H1 (cell line): ENCODE data around the gene SLC2A1. TPM values are rescaled to one million over a fixed set of nuclear protein-coding genes. Genes with fewer than 3 reads are reported as not detected.

Experiments used
- CTCF ChIA-PET: fragments of 300-600 bp; sonication (Branson Sonifier 250); formaldehyde crosslinking; loops from one replicate; lab custom pipeline; 2021; ENCODE audit not compliant: partially characterized antibody; lab: Charles Lee
- POLR2A ChIA-PET: fragments of 300-600 bp; sonication (Branson Sonifier 250); formaldehyde crosslinking; loops from one replicate; lab custom pipeline; 2021; ENCODE audit warnings: inconsistent platforms; ENCODE audit not compliant: partially characterized antibody; lab: Charles Lee
- DNase-seq, 2 experiments: peaks; one replicate each; pipeline versions ENCODE4 v3.0.0 to v3.0.0-alpha.2; 2010 to 2022; ENCODE audit warnings: low spot score in 2 of 2, low read depth in 1 of 2, mixed read lengths in 1 of 2
- FAIRE-seq: peaks from 2 replicates; lab custom pipeline; 2011; peaks lifted over from hg19 to GRCh38; lab: Jason Lieb, UNC
- H2AFZ ChIP-seq: 2 replicates; pipeline ENCODE4 v1.8.1; 2012; ENCODE audit warnings: low read length, inconsistent platforms
- H2AK5ac ChIP-seq: 2 replicates; pipeline ENCODE4 v1.6.1; 2013; ENCODE audit warnings: low read depth, low read length
- H2BK120ac ChIP-seq: replicated peaks from 2 replicates; pipeline ENCODE3; 2013; ENCODE audit warnings: low read depth, low read length, inconsistent platforms
- H2BK12ac ChIP-seq: 2 replicates; pipeline ENCODE4 v1.6.1; 2013; ENCODE audit warnings: low read depth, low read length
- H2BK15ac ChIP-seq: 2 replicates; pipeline ENCODE4 v1.6.1; 2013; ENCODE audit warnings: low read length
- H2BK20ac ChIP-seq: 2 replicates; pipeline ENCODE4 v1.6.1; 2013; ENCODE audit warnings: low read length
- H2BK5ac ChIP-seq: 2 replicates; pipeline ENCODE4 v1.6.1; 2013; ENCODE audit warnings: low read depth, low read length
- H3K14ac ChIP-seq: 2 replicates; pipeline ENCODE4 v1.6.1; 2013; ENCODE audit warnings: inconsistent platforms; ENCODE audit not compliant: insufficient read length
- H3K18ac ChIP-seq: 2 replicates; pipeline ENCODE4 v1.6.1; 2013; ENCODE audit warnings: low read length; ENCODE audit errors: extremely low read depth
- H3K23ac ChIP-seq: 2 replicates; pipeline ENCODE4 v1.6.1; 2013; ENCODE audit warnings: inconsistent platforms; ENCODE audit not compliant: insufficient read length
- H3K23me2 ChIP-seq: 2 replicates; pipeline ENCODE4 v1.6.1; 2013; ENCODE audit warnings: low read depth, low read length
- H3K27ac ChIP-seq: 2 replicates; pipeline ENCODE4 v1.6.1; 2011; ENCODE audit warnings: low read depth, low read length, inconsistent platforms
- H3K27me3 ChIP-seq, 4 experiments: replicated peaks in 1 of 4; 1 replicate in 1 of 4; 2 replicates in 3 of 4; pipeline versions ENCODE4 v1.6.1 to v1.8.1; 2011 to 2013; ENCODE audit warnings: low read length in 3 of 4, mild to moderate bottlenecking in 3 of 4, inconsistent platforms in 2 of 4, mixed read lengths in 2 of 4, moderate library complexity in 1 of 4; ENCODE audit not compliant: control insufficient read depth in 3 of 4, insufficient read depth in 3 of 4; ENCODE audit errors: extremely low read depth in 1 of 4
- H3K36me3 ChIP-seq, 4 experiments: 2 replicates each; pipeline versions ENCODE4 v1.6.1 to v1.8.1; 2011 to 2013; ENCODE audit warnings: mild to moderate bottlenecking in 4 of 4, low read length in 3 of 4, moderate library complexity in 2 of 4, control low read depth in 1 of 4, inconsistent platforms in 1 of 4; ENCODE audit not compliant: insufficient read depth in 4 of 4, control insufficient read depth in 2 of 4
- H3K4ac ChIP-seq: replicated peaks from 2 replicates; pipeline ENCODE3; 2013; ENCODE audit warnings: low read length, low read depth, mixed read lengths, inconsistent platforms; ENCODE audit not compliant: insufficient read length
- H3K4me1 ChIP-seq, 4 experiments: replicated peaks in 1 of 4; 1 replicate in 1 of 4; 2 replicates in 3 of 4; pipeline versions ENCODE4 v1.6.1 to v1.8.1; 2011 to 2013; ENCODE audit warnings: low read length in 3 of 4, inconsistent platforms in 2 of 4, mixed read lengths in 1 of 4; ENCODE audit not compliant: insufficient read depth in 4 of 4, control insufficient read depth in 3 of 4
- H3K4me2 ChIP-seq, 2 experiments: 2 replicates each; pipeline versions ENCODE4 v1.6.1 to v1.8.1; 2011 to 2013; ENCODE audit warnings: low read depth in 2 of 2, low read length in 2 of 2, control low read depth in 1 of 2, inconsistent platforms in 1 of 2, mild to moderate bottlenecking in 1 of 2; ENCODE audit not compliant: insufficient read depth in 1 of 2
- H3K4me3 ChIP-seq, 4 experiments: fragments of 200-600, 300-600 bp in 1 of 4; sonication (generic), shearing (Covaris generic), sonication (Bioruptor Twin) in 1 of 4; 2 replicates each; pipeline versions ENCODE4 v1.5.1 to v1.8.1; 2011 to 2016; ENCODE audit warnings: low read length in 4 of 4, low read depth in 3 of 4, control low read depth in 2 of 4, inconsistent platforms in 2 of 4, mild to moderate bottlenecking in 2 of 4, mixed read lengths in 1 of 4, moderate library complexity in 1 of 4; ENCODE audit not compliant: insufficient read depth in 2 of 4; ENCODE audit errors: extremely low read depth in 1 of 4
- H3K56ac ChIP-seq: replicated peaks from 2 replicates; pipeline ENCODE3; 2013; ENCODE audit warnings: low read depth, mild to moderate bottlenecking, mixed read lengths, low read length, inconsistent platforms; ENCODE audit not compliant: insufficient read length
- H3K79me1 ChIP-seq: 2 replicates; pipeline ENCODE4 v1.6.1; 2013; ENCODE audit warnings: low read depth, low read length, control low read depth
- H3K79me2 ChIP-seq, 2 experiments: 2 replicates each; pipeline versions ENCODE4 v1.6.1 to v1.8.1; 2012 to 2013; ENCODE audit warnings: low read length in 2 of 2, mild to moderate bottlenecking in 2 of 2, inconsistent platforms in 1 of 2; ENCODE audit not compliant: insufficient read depth in 2 of 2, control insufficient read depth in 1 of 2
- H3K9ac ChIP-seq, 4 experiments: replicated peaks in 1 of 4; 1 replicate in 1 of 4; 2 replicates in 3 of 4; pipeline versions ENCODE4 v1.6.1 to v1.8.1; 2011 to 2013; ENCODE audit warnings: low read depth in 3 of 4, low read length in 3 of 4, control low read depth in 2 of 4, mild to moderate bottlenecking in 2 of 4, moderate library complexity in 2 of 4, inconsistent platforms in 1 of 4; ENCODE audit errors: extremely low read depth in 1 of 4
- H3K9me3 ChIP-seq, 2 experiments: 2 replicates each; pipeline versions ENCODE4 v1.6.1 to v1.8.1; 2012 to 2013; ENCODE audit warnings: mild to moderate bottlenecking in 2 of 2, moderate library complexity in 2 of 2, control low read depth in 1 of 2, inconsistent platforms in 1 of 2, low read depth in 1 of 2, low read length in 1 of 2, mixed read lengths in 1 of 2; ENCODE audit not compliant: insufficient read depth in 2 of 2
- H4K20me1 ChIP-seq, 2 experiments: replicated peaks in 1 of 2; 2 replicates each; pipeline versions ENCODE3 to v1.8.1; 2011 to 2013; ENCODE audit warnings: inconsistent platforms in 2 of 2, low read length in 2 of 2, mild to moderate bottlenecking in 1 of 2; ENCODE audit not compliant: insufficient read depth in 2 of 2, control insufficient read depth in 1 of 2
- H4K5ac ChIP-seq: 2 replicates; pipeline ENCODE4 v1.6.1; 2013; ENCODE audit warnings: low read length, low read depth, mixed read lengths, inconsistent platforms; ENCODE audit not compliant: insufficient read length
- H4K8ac ChIP-seq: 2 replicates; pipeline ENCODE4 v1.8.0; 2013; ENCODE audit warnings: mild to moderate bottlenecking, moderate library complexity, low read length, inconsistent platforms; ENCODE audit not compliant: insufficient read depth; ENCODE audit errors: extremely low read depth
- H4K91ac ChIP-seq: replicated peaks from 2 replicates; pipeline ENCODE3; 2013; ENCODE audit warnings: low read length, mixed read lengths, inconsistent platforms; ENCODE audit not compliant: insufficient read length
- ATF2 ChIP-seq: IDR thresholded peaks from 2 replicates; pipeline ENCODE4 v1.6.1; 2012; ENCODE audit warnings: low read length, inconsistent platforms
- BCL11A ChIP-seq, 2 experiments: IDR thresholded peaks; one replicate each; pipeline ENCODE4 v1.6.1; 2011; ENCODE audit warnings: low read depth in 2 of 2, low read length in 2 of 2, mild to moderate bottlenecking in 2 of 2
- CHD1 ChIP-seq: IDR thresholded peaks from 2 replicates; pipeline ENCODE4 v1.6.1; 2012; ENCODE audit warnings: low read depth, low read length, improper control_type of control experiment
- FOSL1 ChIP-seq: IDR thresholded peaks from 2 replicates; pipeline ENCODE4 v1.6.1; 2011; ENCODE audit warnings: mild to moderate bottlenecking, low read depth, low read length, moderate library complexity; ENCODE audit not compliant: insufficient read depth
- HDAC6 ChIP-seq: IDR thresholded peaks from one replicate; pipeline ENCODE4 v1.7.1; 2012; ENCODE audit warnings: low read depth, mild to moderate bottlenecking, inconsistent platforms, low read length, moderate library complexity
- KDM1A ChIP-seq: fragments of 200-600, 300-600 bp; sonication (generic); IDR thresholded peaks from 2 replicates; pipeline ENCODE4 v1.7.1; 2016; ENCODE audit warnings: mild to moderate bottlenecking, low read length, borderline replicate concordance
- KDM4A ChIP-seq: IDR thresholded peaks from one replicate; pipeline ENCODE4 v1.7.1; 2012; ENCODE audit warnings: low read depth, mild to moderate bottlenecking, moderate library complexity, low read length, inconsistent platforms; ENCODE audit not compliant: severe bottlenecking
- SIN3A ChIP-seq, 2 experiments: IDR thresholded peaks in 1 of 2; conservative IDR thresholded peaks in 1 of 2; 2 replicates each; pipeline ENCODE4 v1.6.1; 2011 to 2012; ENCODE audit warnings: low read length in 2 of 2, improper control_type of control experiment in 1 of 2, low read depth in 1 of 2, mild to moderate bottlenecking in 1 of 2
- SIX5 ChIP-seq: IDR thresholded peaks from 2 replicates; pipeline ENCODE4 v1.6.1; 2011; ENCODE audit warnings: mild to moderate bottlenecking, low read depth, low read length
- SP1 ChIP-seq: IDR thresholded peaks from 2 replicates; pipeline ENCODE4 v1.6.1; 2011; ENCODE audit warnings: low read depth, low read length
- TEAD4 ChIP-seq: IDR thresholded peaks from 2 replicates; pipeline ENCODE4 v1.6.1; 2012; ENCODE audit warnings: low read depth, low read length, inconsistent platforms, mixed read lengths
- YY1 ChIP-seq: IDR thresholded peaks from 2 replicates; pipeline ENCODE4 v1.6.1; 2011; ENCODE audit warnings: low read depth, mild to moderate bottlenecking, low read length
- WGBS, 2 experiments: shearing (Covaris generic) in 1 of 2; methylation state at CpG; one replicate each; pipeline versions ENCODE4 v1.1.6 to v1.1.7; 2013 to 2015; ENCODE audit warnings: low lambda C conversion rate in 2 of 2, mixed read lengths in 2 of 2, inconsistent platforms in 1 of 2, low coverage in 1 of 2, missing lambda C conversion rate in 1 of 2; ENCODE audit not compliant: insufficient replicate concordance in 2 of 2, insufficient coverage in 1 of 2, insufficient read length in 1 of 2; ENCODE audit errors: extremely low coverage in 1 of 2, missing lambda C conversion rate in 1 of 2; 5-methylcytosine and 5-hydroxymethylcytosine counted together
- polyA plus RNA-seq, 7 experiments: library from polyadenylated mRNA; depleted of rRNA in 3 of 7; stranded (reverse) in 5 of 7; unstranded in 2 of 7; fragments of >200 nt in 5 of 7; fragments of 200-250 nt in 2 of 7; gene quantifications; 1 replicate in 5 of 7; 2 replicates in 1 of 7; 4 replicates in 1 of 7; pipeline versions ENCODE4 v1.2.1 to v1.2.3, GENCODE V29; 2011 to 2013; ENCODE audit warnings: missing spikeins in 2 of 7, mixed read lengths in 2 of 7
- total RNA-seq: library from RNA; stranded (reverse); fragmentation: NEBNext Ultra II Directional; extraction: Animal tissue kit (Norgen Biotek cat#: 25700); gene quantifications from 2 replicates; pipeline ENCODE4 v1.2.1, GENCODE V29; 2021

The SLC2A1 gene
- total and polyA plus RNA-seq, 2 of the 8 experiments (the other 6 are each of a cell fraction or from before 2014, with no cell fraction given) = 230 to 308 TPM

- no peak overlapping the region for H2BK15ac ChIP-seq
- no peak overlapping the region for H4K91ac ChIP-seq
- POLR2A ChIA-PET = no interaction called here
- FAIRE-seq (no peak), DNase-seq (no peak)
- no peaks in the 10 kb centered on the region for H3K36me3 ChIP-seq
- no peak overlapping the region for H3K14ac ChIP-seq
- peaks cover 1 to 7% (median 3%) of the 10 kb centered on the region in 4 experiments; a peak in 4 of 7 replicates for H3K4me1 ChIP-seq
- no peak overlapping the region for H4K5ac ChIP-seq
- no peak overlapping the region for H3K4me3 ChIP-seq
- H3K23me2 ChIP-seq = no peaks in the 10 kb centered on the region; the same call in 1 of the 2 replicates
- H3K23ac ChIP-seq = no peak overlapping the region
- no peak overlapping the region for H2BK20ac ChIP-seq
- H3K18ac ChIP-seq = no peak overlapping the region
- no peak overlapping the region for H2AFZ ChIP-seq
- H3K9ac ChIP-seq = no peak overlapping the region
- no peak overlapping the region for H2BK120ac ChIP-seq
- H3K79me2 ChIP-seq = no peaks in the 10 kb centered on the region
- H3K79me1 ChIP-seq = no peaks in the 10 kb centered on the region
- H4K8ac ChIP-seq = no peak overlapping the region
- no peaks in the 10 kb centered on the region for H3K9me3 ChIP-seq
- no peak overlapping the region for H3K27ac ChIP-seq
- H3K27me3 ChIP-seq = no peaks in the 10 kb centered on the region
- no peak overlapping the region for H3K4me2 ChIP-seq
- no peak overlapping the region for H2AK5ac ChIP-seq
- no peak overlapping the region for H2BK5ac ChIP-seq
- no peak overlapping the region for H2BK12ac ChIP-seq
- WGBS, 2 experiments = 91% methylated on average over 1 of the region's 1 CpG; no CpG with 5 or more reads in 1 of the 2 experiments
- no peak overlapping the region for H3K4ac ChIP-seq
- H3K56ac ChIP-seq = no peak overlapping the region
- no peaks in the 10 kb centered on the region for H4K20me1 ChIP-seq
- CTCF ChIA-PET = interaction anchor here (0.6 to 1.5 kb wide), 3 partner anchors 20 to 92 kb away, joined by 3 to 4 read pairs (median 3); no protein-coding TSS in a partner anchor
- TF ChIP-seq HDAC6 = no peak
- TF ChIP-seq KDM4A = no peak
- TF ChIP-seq SP1 = no peak
- no peak for TF ChIP-seq YY1
- TF ChIP-seq ATF2 = no peak
- TF ChIP-seq SIX5 = no peak
- TF ChIP-seq TEAD4 = no peak
- TF ChIP-seq CHD1 = no peak
- no peak for TF ChIP-seq BCL11A (IDR thresholded peaks at IDR 0.05; ENCODE audit: low read depth in 2 of 2, low read length in 2 of 2)
- TF ChIP-seq FOSL1 = no peak
- TF ChIP-seq KDM1A = no peak
- no peak for TF ChIP-seq SIN3A (conservative IDR thresholded peaks at IDR 0.05 in 1 of 2, IDR thresholded peaks at IDR 0.05 in 1 of 2; ENCODE audit: low read depth in 1 of 2, low read length in 2 of 2)
These were observed 41.6 kb upstream of the SLC2A1 start for GRCh38 chr1:43000271-43000670.
